ENCODE data around the gene PLA2G4B.

The PLA2G4B gene

DNA sequence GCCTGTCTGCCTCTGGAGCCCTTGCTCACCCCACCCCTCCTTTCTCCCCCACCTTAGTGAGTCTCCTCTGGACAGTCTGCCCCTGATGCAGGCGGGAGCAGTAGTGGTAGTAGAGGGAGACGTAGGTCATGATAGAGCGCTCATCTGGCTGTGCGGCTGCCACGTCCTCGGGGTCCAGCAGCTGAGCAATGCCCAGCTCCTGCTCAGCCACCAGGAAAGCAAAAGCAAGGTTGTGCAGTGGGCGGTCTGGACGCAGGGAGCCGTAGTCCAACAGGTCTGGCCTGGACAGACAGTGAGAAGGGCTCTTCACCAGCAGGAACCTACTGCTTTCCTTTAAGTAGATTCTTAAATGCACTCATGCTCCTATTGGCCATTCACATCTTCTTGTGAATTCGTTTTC, 48.5 kb downstream of the PLA2G4B start:
- DNase-seq, result no peak

DNA sequence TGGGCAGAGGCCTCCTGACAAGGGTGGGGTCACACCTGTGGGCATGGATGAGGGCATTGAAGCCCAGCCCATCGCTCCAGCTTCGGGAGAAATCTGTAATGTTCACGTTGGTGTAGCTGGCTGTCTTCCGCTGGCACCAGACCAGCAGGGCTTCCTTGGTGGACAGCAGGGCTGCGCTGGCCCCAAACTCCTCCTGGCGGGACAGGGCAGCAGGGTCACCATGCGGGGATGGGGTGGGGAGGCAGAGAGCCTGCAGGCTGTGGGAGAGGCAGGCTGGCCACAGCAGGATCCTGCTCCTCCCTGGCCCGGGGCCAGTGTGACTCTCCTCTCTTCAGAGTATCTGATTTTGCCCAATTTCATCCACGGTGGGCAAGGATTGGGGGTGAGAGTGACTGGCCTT, 49.2 kb downstream of the PLA2G4B start:
- DNase-seq, result no peak

DNA sequence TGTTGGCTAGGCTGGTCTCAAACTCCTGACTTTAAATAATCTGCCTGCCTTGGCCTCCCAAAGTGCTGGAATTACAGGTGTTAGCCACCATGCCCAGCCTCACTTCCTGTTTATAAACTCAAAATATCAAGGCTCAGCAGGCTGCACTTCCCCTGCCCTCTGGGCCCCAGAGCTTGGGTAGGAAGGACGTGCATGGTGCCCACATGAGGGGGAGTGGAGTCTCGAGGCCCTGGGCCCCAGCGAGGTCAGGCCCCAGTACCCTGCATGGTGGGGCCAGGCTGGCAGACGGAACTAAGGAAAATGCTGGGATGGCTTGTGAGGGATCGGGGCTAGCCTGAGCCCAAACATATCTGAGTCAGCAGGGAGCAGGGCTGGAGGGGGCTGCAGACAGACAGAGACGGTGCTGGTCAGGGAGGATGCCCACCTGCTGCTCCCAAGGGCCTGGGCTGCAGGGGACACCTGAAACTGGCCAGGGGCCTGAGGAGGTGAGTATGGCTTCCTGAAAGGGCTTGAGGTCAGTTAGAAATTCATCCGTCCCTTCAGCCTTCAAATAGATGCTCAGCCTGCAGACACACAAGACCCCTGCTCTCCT, 50.1 kb downstream of the PLA2G4B start:
- no peak for DNase-seq

GRCh38 chr15:41890050-41890690, 51.5 kb downstream of the PLA2G4B start:
- DNase-seq, result no peak

GRCh38 chr15:41891226-41891625, 52.6 kb downstream of the PLA2G4B start:
- no peak for DNase-seq

GRCh38 chr15:41891946-41892345, 53.3 kb downstream of the PLA2G4B start:
- no peak for DNase-seq

DNA sequence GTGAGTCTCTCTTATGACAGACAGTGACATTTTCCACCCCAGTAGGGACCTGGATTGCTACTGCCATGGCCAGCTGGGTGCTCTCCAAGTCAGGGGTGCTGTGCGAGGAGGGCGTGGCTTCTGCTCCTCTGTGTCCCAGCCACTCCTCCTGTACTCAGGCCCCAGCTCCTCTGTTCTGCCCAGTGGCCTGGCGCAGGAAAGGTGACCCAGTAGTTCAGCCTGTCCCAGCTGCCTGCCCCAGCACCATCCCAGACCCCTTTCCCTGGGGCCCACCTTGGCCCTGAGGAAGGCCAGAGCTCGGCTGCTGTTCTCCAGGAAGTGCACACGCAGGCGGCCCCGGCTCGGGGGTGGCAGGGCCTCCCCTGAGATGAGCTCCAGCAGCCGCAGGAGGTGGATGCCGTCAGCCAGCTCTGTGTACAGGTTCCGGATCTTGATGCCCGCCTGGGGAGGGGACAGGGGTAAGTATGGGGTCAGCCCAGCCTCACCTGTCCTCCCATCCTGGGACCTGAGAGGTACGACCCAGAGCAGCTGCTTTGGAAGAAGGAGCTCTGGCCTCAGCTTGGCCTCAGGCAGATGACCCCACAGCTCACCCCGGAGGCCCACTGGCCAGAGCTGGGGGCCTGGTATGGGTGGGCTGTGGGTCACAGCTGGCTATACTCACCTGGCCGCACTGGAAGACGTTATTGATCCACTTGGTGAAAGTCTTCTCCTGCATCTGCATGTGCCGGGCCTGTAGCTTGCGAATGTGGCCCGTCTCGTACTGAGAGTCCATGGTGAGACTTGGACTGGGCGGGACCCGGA, 54.2 kb downstream of the PLA2G4B start:
- DNase-seq, result no peak

- no peak for DNase-seq
Measured at GRCh38 chr15:41893422-41894250, 55.0 kb downstream of the PLA2G4B start, which contains the start of gene SPTBN5. Gene SPTBN5, minus strand, starts transcription at chr15:41894053. Its CDS starts 556 bp downstream, at chr15:41893497.

- DNase-seq, result no peak
Measured at GRCh38 chr15:41894251-41894790, 55.7 kb downstream of the PLA2G4B start.

DNA sequence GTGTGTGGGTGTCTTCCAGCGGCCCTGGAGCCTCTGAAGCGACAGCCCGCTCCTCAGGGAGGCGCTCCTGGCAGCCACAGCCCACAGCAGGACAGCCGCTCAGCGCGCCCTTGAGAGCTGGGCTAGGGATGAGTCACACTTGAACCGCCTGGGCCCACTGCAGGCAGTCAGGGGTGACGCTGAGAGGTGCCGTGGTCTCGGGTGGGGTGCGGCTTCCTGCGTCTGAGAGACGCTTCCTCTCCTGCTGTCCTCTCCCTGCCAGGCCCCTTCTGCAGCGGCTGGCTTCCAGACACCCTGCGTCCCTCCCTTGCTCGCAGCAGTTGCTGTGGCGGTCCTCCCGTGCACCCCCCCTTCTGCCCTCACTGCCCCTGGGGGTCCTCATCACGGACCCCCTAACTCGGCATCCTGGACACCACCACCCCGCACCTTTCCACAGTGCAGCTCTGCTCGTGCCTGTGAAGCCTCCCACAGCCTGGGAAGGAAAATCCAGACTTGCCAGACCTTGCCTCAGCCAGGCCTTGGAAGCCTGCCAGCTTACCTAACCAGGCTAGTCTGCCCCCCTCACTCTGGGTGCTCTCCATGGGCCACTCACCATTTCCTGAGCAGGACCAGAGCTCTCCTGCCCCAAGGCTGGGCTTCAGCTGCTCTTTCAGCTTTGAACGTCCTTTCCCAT, 56.3 kb downstream of the PLA2G4B start:
- DNase-seq, result peak; percentile 51

- no peak for DNase-seq
Measured at GRCh38 chr15:41895491-41895890, 56.8 kb downstream of the PLA2G4B start.

DNA sequence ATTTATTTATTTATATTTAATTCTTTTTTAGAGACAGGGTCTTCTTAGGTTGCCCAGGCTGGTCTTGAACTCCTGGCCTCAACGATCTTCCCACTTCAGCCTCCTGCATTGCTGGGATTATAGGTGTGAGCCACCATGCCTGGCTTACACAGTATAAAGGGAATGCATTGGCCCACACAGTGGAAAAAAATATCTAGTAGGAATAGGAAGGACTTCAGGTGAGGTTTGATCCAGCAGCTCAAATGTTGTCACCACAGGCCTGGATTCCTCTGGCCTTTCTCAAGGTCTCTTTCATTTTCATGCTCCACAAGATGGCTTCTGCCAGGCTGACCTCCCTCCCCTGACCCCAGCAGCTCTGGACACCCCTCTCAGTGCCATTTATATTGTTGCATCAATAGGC, 57.3 kb downstream of the PLA2G4B start:
- no peak for DNase-seq

DNA sequence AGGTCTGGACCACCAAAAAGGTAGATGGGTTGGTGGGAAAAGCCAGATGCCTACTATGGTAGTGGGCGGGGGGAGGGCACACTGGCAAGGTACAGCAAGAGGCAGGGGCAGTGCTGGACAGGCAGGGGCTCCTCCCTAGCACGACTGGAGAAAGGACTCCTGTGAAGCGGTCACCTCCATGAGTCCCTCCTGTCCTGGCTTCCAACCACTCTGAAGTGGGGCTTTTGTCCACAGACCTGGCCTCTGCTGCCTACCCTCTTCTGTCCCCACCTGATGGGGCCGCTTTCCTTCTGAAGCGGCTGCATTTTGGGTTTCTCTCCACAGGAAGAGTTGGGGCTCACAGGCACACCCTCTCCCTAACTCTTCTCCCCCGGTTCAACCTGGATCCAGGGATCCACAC, 57.9 kb downstream of the PLA2G4B start:
- no peak for DNase-seq

DNA sequence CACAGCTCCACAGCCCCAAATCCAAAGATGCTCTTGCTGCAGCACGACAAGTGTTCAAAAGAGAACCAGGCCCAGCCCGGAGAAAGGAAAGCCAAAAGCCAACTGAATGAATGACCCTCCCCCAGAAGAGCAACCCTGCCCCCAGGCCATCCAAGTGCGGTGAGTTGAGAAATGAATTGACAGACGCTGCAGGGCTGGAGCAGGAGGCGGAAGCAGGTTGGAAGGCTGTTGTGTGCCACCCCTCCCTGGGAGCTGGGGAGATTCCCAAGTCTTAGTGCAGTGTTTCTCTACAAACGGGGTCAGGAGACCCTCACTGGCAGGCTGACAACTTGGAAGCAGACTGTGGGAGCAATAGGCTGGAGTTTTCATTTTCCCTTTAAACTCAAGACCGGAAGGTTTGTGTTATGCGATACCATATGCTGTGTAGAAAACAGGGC, 58.7 kb downstream of the PLA2G4B start:
- DNase-seq, result no peak
